ENCODE data around the gene BMP10.
"Not testable (repeated sequence)": the region's sequence is repeated elsewhere in the genome, so short reads cannot be mapped to it uniquely, and the experiment has no call there.

Gene BMP10

GRCh38 chr2:68895981-68896380 lies 24.8 kb upstream of the BMP10 start:
- not testable (repeated sequence) for DNase-seq (ENCODE audit: low read depth)

GRCh38 chr2:68889500-68889899 lies 18.3 kb upstream of the BMP10 start:
- no peak for DNase-seq (ENCODE audit: low read depth)

- no peak for DNase-seq (ENCODE audit: low read depth)
These were observed 17.8 kb upstream of the BMP10 start for GRCh38 chr2:68889021-68889420.

GRCh38 chr2:68888038-68888704 lies 17.0 kb upstream of the BMP10 start:
- DNase-seq (ENCODE audit: low read depth), result no peak

GRCh38 chr2:68885811-68886075 lies 14.5 kb upstream of the BMP10 start:
- no peak for DNase-seq (ENCODE audit: low read depth)

GRCh38 chr2:68885074-68885810 lies 14.0 kb upstream of the BMP10 start:
- DNase-seq (ENCODE audit: low read depth), result no peak

GRCh38 chr2:68880213-68880612 lies 9.0 kb upstream of the BMP10 start:
- DNase-seq (ENCODE audit: low read depth), result no peak

- no peak for DNase-seq (ENCODE audit: low read depth)
These were observed 8.1 kb upstream of the BMP10 start for GRCh38 chr2:68879296-68879695.

- no peak for DNase-seq (ENCODE audit: low read depth)
These were observed 7.6 kb upstream of the BMP10 start for GRCh38 chr2:68878753-68879152.

GRCh38 chr2:68878071-68878711 lies 7.0 kb upstream of the BMP10 start:
- DNase-seq (ENCODE audit: low read depth), result no peak

- no peak for DNase-seq (ENCODE audit: low read depth)
These were observed 6.0 kb upstream of the BMP10 start for GRCh38 chr2:68877079-68877772.

GRCh38 chr2:68870215-68870614 lies 982 bp downstream of the BMP10 start:
- DNase-seq (ENCODE audit: low read depth), result no peak

GRCh38 chr2:68865108-68865507 lies 6.1 kb downstream of the BMP10 start:
- DNase-seq (ENCODE audit: low read depth), result no peak

- no peak for DNase-seq (ENCODE audit: low read depth)
These were observed 7.2 kb downstream of the BMP10 start for GRCh38 chr2:68863996-68864395.

GRCh38 chr2:68862889-68863288 lies 8.3 kb downstream of the BMP10 start:
- no peak for DNase-seq (ENCODE audit: low read depth)

GRCh38 chr2:68861330-68861729 lies 9.9 kb downstream of the BMP10 start:
- no peak for DNase-seq (ENCODE audit: low read depth)

GRCh38 chr2:68860111-68860510 lies 11.1 kb downstream of the BMP10 start:
- no peak for DNase-seq (ENCODE audit: low read depth)

- no peak for DNase-seq (ENCODE audit: low read depth)
These were observed 13.2 kb downstream of the BMP10 start for GRCh38 chr2:68857855-68858456.

- no peak for DNase-seq (ENCODE audit: low read depth)
These were observed 13.9 kb downstream of the BMP10 start for GRCh38 chr2:68857202-68857845.

GRCh38 chr2:68855550-68855949 lies 15.6 kb downstream of the BMP10 start:
- DNase-seq (ENCODE audit: low read depth), result no peak

GRCh38 chr2:68854476-68854875 lies 16.7 kb downstream of the BMP10 start:
- no peak for DNase-seq (ENCODE audit: low read depth)

- no peak for DNase-seq (ENCODE audit: low read depth)
These were observed 17.3 kb downstream of the BMP10 start for GRCh38 chr2:68853915-68854314.
